Measurements from ENCODE around the gene TNFRSF18. TPM values are rescaled to one million over a fixed set of nuclear protein-coding genes. Genes with fewer than 3 reads are reported as not detected.

The TNFRSF18 gene
- total RNA-seq, 3 donors from 2014 or later (not counting 1 experiment from before 2014, with no cell fraction given) = 40.3 to 81.9 (median 54.7) TPM

- Histone ChIP-seq H3K9me3 (ENCODE audit: control insufficient read depth, insufficient read depth, low read length) (no peaks in the 10 kb centered on the region), H3K4me1 (ENCODE audit: control insufficient read depth, insufficient read depth, low read length) (peaks cover 99% of the 10 kb centered on the region), H3K27ac (ENCODE audit: low read length) (peak within 1 kb of the TSS; percentile 90), H3K36me3 (ENCODE audit: control insufficient read depth, insufficient read depth, low read length) (peaks cover 17% of the 10 kb centered on the region), H3K27me3 (ENCODE audit: control insufficient read depth, insufficient read depth, low read length) (no peaks in the 10 kb centered on the region), H3K4me3 (ENCODE audit: low read length) (peak within 1 kb of the TSS; percentile 30)
- intact Hi-C loops (cut with micrococcal nuclease) = loop anchor here (2.0 kb wide), 1 partner anchor 17 kb away; no protein-coding TSS in a partner anchor
- no peak for TF ChIP-seq CTCF (IDR thresholded peaks at IDR 0.05)
- Mint-ChIP-seq H3K27ac (peak within 1 kb of the TSS; percentile 98 to 99), H3K9me3 (no peaks in the 10 kb centered on the region), H3K27me3 (ENCODE audit: low read depth in 2 of 2) (no peaks in the 10 kb centered on the region), H3K36me3 (no peaks in the 10 kb centered on the region), H3K4me3 (peak within 1 kb of the TSS; percentile 71), H3K4me1 (peaks cover 15 to 49% of the 10 kb centered on the region in 2 donors)
- DNase-seq (peak; percentile 64 to 70), ATAC-seq (peak; percentile 14 to 35 (median 28))
- 7% methylated on average over 56 of the region's 56 CpGs for WGBS (ENCODE audit: insufficient coverage)
Observed at GRCh38 chr1:1213345-1214265, 7.2 kb upstream of the TNFRSF18 start, which contains the start of gene TNFRSF4. Gene TNFRSF4, minus strand, starts transcription at chr1:1214153. Its CDS starts 26 bp downstream, at chr1:1214127.

GRCh38 chr1:1212780-1213344 is 6.5 kb upstream of the TNFRSF18 start:
- H3K9me3 Mint-ChIP-seq = no peaks in the 10 kb centered on the region
- WGBS (ENCODE audit: insufficient coverage) = 1% methylated on average over 24 of the region's 24 CpGs
- H3K27me3 ChIP-seq (ENCODE audit: control insufficient read depth, insufficient read depth, low read length) = no peaks in the 10 kb centered on the region
- H3K9me3 ChIP-seq (ENCODE audit: control insufficient read depth, insufficient read depth, low read length) = no peaks in the 10 kb centered on the region
- peak overlapping the region; percentile 90 for H3K27ac ChIP-seq (ENCODE audit: low read length)
- DNase-seq = peak; percentile 76 to 88
- peaks cover 22 to 56% of the 10 kb centered on the region in 2 donors for H3K4me1 Mint-ChIP-seq
- no peak for TF ChIP-seq CTCF (IDR thresholded peaks at IDR 0.05)
- ATAC-seq = peak; percentile 32 to 74 (median 65)
- no peaks in the 10 kb centered on the region for H3K36me3 Mint-ChIP-seq
- H3K27me3 Mint-ChIP-seq (ENCODE audit: low read depth in 2 of 2) = no peaks in the 10 kb centered on the region
- peaks cover 10% of the 10 kb centered on the region for H3K36me3 ChIP-seq (ENCODE audit: control insufficient read depth, insufficient read depth, low read length)
- H3K4me1 ChIP-seq (ENCODE audit: control insufficient read depth, insufficient read depth, low read length) = peaks cover 99% of the 10 kb centered on the region
- H3K27ac Mint-ChIP-seq = peak overlapping the region; percentile 79 to 98
- intact Hi-C loops (cut with micrococcal nuclease) = no loop called here
- peak overlapping the region; percentile 71 for H3K4me3 Mint-ChIP-seq
- H3K4me3 ChIP-seq (ENCODE audit: low read length) = peak overlapping the region; percentile 30

- no peak for DNase-seq
- H3K9me3 ChIP-seq (ENCODE audit: control insufficient read depth, insufficient read depth, low read length) = no peaks in the 10 kb centered on the region
- H3K4me1 ChIP-seq (ENCODE audit: control insufficient read depth, insufficient read depth, low read length) = peaks cover 100% of the 10 kb centered on the region
- H3K36me3 ChIP-seq (ENCODE audit: control insufficient read depth, insufficient read depth, low read length) = peaks cover 5% of the 10 kb centered on the region
- Mint-ChIP-seq H3K36me3 (no peaks in the 10 kb centered on the region), H3K27me3 (ENCODE audit: low read depth in 2 of 2) (no peaks in the 10 kb centered on the region), H3K9me3 (no peaks in the 10 kb centered on the region), H3K4me1 (peaks cover 22 to 63% of the 10 kb centered on the region in 2 donors), H3K27ac (peak overlapping the region; percentile 98), H3K4me3 (peak overlapping the region; percentile 49)
- no peaks in the 10 kb centered on the region for H3K27me3 ChIP-seq (ENCODE audit: control insufficient read depth, insufficient read depth, low read length)
- TF ChIP-seq CTCF (IDR thresholded peaks at IDR 0.05) = no peak
- no peak overlapping the region for H3K4me3 ChIP-seq (ENCODE audit: low read length)
- WGBS (ENCODE audit: insufficient coverage) = 86% methylated on average over 28 of the region's 28 CpGs
- H3K27ac ChIP-seq (ENCODE audit: low read length) = peak overlapping the region; percentile 90
- intact Hi-C loops (cut with micrococcal nuclease) = no loop called here
- no peak for ATAC-seq
Observed at GRCh38 chr1:1211541-1212441, 5.4 kb upstream of the TNFRSF18 start.
